Upper lobe of left lung (tissue), 4 donors: Measurements from ENCODE around the gene TBC1D19.

ENCODE experiments used
- EP300 ChIP-seq, 4 donors: sonication (generic); formaldehyde crosslinking; IDR thresholded peaks; one replicate each; pipeline ENCODE4 v1.5.1; 2017; ENCODE audit warnings: antibody characterized with exemption in 4 of 4, control low read depth in 2 of 4
- POLR2A ChIP-seq, 4 donors: fragments of 450-650 bp; IDR thresholded peaks; one replicate each; pipeline ENCODE4 v1.5.1; 2016 to 2017; ENCODE audit warnings: antibody characterized with exemption in 4 of 4, mild to moderate bottlenecking in 2 of 4
- POLR2AphosphoS5 ChIP-seq, 2 donors: sonication (generic); formaldehyde crosslinking; IDR thresholded peaks; one replicate each; pipeline ENCODE4 v1.5.1; 2017; ENCODE audit warnings: antibody characterized with exemption in 2 of 2
- TF ChIP-seq, protein P1 (sequence below), 6 experiments: fragments of 450-650 bp in 4 of 6; fragments of 200-600 bp in 2 of 6; sonication (generic) in 2 of 6; IDR thresholded peaks; one replicate each; pipeline ENCODE4 v1.5.1; 2016 to 2019; ENCODE audit warnings: antibody characterized with exemption in 6 of 6

DNA sequence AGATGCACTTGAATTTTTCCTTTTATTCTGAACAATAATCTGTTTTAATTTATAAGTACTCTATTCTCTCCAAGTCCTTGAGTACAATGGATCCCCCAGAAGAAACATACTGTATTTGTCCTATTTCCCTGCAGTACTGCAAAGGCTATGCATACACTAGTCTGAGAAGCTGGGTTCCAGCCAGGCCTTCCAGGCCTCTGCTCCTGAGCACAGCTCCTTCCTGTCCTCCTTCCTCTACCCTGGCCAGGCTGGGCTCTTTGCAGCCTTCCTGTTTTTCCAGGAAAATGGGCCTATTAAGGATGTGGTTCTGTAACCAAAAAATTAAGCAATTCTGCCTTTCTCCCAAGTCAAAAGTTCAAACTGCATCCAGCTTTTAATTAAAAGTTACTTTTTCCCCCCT, 208.8 kb downstream of the TBC1D19 start:
- no peak for TF ChIP-seq POLR2AphosphoS5 (IDR thresholded peaks at IDR 0.05)
- TF ChIP-seq, protein P1, sequence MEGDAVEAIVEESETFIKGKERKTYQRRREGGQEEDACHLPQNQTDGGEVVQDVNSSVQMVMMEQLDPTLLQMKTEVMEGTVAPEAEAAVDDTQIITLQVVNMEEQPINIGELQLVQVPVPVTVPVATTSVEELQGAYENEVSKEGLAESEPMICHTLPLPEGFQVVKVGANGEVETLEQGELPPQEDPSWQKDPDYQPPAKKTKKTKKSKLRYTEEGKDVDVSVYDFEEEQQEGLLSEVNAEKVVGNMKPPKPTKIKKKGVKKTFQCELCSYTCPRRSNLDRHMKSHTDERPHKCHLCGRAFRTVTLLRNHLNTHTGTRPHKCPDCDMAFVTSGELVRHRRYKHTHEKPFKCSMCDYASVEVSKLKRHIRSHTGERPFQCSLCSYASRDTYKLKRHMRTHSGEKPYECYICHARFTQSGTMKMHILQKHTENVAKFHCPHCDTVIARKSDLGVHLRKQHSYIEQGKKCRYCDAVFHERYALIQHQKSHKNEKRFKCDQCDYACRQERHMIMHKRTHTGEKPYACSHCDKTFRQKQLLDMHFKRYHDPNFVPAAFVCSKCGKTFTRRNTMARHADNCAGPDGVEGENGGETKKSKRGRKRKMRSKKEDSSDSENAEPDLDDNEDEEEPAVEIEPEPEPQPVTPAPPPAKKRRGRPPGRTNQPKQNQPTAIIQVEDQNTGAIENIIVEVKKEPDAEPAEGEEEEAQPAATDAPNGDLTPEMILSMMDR (IDR thresholded peaks at IDR 0.05), result no peak
- TF ChIP-seq POLR2A (IDR thresholded peaks at IDR 0.05), result no peak
- TF ChIP-seq EP300 (IDR thresholded peaks at IDR 0.05), result no peak
